HG03280 (cell line): ENCODE measurements around the gene SPNS3.

Source experiments
- ATAC-seq: cut with Tn5 transposase; IDR thresholded peaks from one replicate; pipeline ENCODE4 v1.9.1; 2021; ENCODE audit warnings: mild to moderate bottlenecking, moderate library complexity; ENCODE audit not compliant: unreplicated experiment

The SPNS3 gene

DNA sequence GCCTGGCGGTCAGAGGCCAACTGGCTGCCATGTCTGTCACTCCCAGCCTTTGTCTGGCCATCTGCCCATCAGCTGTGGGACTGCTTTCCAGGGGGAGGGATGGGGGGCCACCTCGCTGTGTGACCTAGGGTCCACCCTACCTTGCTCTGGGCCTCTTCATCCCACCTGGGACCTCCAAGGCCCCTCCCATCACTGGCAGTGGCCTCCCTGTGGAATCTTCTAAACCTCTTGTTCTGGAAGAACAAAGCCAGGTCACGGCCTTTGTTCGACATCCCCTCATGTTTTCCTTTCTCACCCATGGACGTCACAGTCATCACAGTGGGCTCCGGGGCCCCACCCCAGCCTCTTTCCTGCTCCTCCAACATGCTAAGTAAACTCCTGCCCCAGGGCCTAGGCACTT lies 88.9 kb downstream of the SPNS3 start:
- no peak for ATAC-seq

DNA sequence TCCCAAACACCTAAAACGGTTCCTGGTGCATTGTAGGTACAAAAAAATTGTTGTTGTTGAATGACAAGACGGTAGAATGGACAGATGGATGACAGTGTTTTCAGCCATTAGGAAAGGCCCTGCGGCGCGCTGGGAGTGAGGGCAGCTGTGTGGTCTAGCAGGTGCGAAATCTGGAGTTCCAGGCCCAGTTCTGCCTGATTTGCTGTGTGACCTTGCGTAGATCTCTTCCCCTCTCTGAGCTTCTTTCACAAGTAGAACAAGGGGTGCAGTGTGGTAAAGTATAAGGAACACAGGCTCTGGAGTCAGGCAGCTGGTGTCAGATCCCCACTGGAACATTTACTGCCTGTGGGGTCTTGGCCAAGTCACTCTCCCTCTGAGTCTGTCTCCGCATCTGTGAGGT lies 90.2 kb downstream of the SPNS3 start:
- ATAC-seq: no peak

DNA sequence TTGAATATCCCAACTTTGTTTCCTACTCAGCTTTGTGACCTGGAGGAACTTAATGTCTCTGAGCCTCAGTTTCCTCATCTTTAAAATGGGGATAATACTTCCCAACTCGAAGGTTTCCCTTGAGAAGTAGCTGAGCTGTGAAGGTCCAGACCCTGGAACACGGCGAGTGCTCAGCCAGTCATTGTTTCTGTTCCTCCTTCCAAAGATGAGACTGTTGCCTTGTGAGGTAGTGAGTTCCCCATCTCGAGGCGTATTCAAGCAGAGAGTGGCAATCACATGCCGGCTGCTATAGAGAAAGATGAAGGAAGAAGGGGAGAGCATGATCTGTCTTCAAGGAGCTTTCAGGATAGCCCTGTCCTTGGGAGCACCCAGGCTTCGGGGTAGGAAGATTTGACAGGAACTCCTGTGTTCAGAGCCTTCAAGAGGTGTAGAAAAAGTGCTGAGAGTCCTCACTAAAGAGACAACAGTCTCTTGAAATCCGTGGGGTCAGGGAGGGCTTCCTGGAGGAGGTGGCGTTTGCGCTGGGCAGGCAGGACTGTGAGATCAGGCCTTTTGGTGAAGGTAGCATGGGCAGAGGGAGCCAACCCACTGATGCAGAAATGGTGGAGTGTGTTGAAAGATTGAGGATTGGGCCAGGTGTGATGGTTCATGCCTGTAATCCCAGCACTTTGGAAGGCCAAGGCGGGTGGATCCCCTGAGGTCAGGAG lies 92.1 kb downstream of the SPNS3 start:
- no peak for ATAC-seq

DNA sequence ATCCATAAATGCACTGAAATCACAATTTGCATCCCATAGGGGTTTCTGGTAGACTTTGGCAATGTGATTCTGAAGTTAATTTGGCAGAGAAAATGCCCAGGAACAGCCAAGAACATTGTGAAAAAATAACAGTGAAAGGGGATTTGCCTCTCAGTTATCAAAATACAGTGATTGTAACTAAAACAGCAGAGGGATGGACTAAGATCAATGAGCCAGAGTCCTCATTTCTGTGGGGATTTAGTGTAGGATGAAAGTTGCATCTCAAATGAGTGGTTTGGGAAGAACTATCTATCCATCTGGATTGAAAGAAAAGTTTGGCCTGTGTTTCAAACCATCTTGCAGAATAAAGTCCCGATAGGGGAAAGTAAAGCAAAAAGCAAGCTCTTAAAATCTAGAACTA lies 93.4 kb downstream of the SPNS3 start:
- ATAC-seq: no peak

DNA sequence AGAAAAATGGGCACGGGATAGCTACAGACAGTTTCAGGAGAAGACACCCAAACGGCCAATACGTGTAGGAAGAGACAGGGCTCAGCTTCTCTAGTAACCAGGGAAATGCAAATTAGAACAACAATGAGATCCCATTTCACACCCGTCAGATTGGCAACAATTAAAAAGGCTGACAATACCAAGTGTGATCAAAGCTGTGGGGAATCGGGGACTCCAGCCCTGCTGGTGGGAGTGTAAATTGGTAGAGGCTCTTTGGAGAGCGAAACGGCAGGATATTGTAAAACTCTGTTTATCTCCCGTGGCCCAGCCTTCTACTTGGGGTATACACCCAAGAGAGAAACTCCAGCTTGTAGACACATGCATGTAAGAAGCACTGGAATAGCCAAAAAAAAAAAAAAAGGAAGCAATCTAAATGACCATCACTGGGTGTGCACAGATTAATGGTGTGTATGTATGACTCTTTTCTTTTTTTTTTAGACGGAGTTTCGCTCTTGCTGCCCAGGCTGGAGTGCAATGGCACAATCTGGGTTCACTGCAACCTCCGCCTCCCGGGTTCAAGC lies 93.9 kb downstream of the SPNS3 start:
- no peak for ATAC-seq

DNA sequence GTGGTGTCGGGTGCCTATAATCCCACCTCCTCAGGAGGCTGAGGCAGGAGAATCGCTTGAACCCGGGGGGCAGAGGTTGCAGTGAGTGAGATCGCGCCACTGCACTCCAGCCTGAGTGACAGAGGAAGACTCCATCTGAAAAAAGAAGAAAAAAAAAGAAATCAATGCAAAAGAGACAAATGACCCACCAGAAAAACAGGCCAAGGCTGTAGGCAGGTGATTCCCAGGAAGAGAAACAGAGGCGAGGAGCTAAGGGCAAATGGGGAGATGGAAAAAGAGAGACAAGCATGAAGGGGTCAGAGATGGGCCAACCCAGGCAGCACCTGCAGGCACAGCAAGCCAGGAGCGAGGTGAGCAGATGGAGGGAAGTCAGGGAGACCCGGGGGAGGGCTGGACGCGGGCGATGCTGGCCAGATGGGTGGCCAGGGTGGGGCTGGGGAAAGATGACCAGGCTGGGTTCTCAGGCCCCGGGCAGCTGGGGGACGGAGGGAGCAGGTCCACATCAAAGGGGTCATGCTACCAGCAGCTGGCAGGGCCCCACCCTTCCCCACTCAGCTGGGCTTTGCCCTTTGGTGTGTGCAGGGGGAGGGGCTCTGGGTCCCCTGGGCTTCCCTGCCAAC lies 95.9 kb downstream of the SPNS3 start:
- ATAC-seq: no peak

DNA sequence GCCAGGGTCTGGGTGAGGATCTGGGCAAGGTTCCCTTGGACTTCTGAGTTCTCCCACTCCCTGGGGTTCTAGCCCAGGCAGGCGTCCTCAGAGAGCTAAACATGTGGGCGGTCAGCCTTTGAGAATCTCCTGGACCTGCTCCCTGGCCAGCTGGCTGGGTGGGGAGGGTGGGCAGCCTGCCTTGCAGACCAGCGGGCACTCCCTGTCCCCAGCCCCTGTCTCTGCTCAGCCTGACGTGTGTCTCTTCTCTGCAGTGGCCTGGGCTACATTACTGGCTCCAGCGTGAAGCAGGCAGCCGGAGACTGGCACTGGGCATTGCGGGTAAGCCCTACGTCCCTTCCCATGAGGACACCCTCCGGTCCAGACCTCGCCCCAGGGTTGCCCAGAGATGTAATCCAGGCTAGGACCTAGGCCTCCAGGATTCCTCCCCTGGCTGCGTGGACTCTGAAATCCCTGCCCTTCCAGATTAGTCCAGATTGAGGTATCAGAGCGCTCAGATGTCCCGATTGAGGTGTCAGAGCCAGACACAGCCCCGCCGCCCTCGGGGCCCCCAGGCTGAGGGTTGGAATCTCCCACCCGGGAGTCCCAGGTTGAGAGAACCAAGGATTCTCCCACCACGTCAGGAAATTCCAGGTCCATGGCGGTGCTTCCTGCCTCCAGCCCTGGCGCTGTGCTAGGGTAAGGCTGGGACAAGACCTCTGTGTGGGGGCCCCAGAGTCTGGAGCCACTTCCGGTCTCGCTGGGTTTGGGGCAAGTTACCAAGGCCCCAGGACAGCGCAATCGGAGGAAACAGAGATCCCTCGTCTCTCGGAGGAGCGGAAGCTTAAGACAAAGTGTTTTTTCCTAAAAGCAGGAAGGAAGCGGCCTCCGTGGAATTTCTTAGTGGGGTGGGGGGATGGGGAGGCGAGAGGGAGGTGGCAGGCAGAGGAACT lies 97.3 kb downstream of the SPNS3 start:
- ATAC-seq: no peak

DNA sequence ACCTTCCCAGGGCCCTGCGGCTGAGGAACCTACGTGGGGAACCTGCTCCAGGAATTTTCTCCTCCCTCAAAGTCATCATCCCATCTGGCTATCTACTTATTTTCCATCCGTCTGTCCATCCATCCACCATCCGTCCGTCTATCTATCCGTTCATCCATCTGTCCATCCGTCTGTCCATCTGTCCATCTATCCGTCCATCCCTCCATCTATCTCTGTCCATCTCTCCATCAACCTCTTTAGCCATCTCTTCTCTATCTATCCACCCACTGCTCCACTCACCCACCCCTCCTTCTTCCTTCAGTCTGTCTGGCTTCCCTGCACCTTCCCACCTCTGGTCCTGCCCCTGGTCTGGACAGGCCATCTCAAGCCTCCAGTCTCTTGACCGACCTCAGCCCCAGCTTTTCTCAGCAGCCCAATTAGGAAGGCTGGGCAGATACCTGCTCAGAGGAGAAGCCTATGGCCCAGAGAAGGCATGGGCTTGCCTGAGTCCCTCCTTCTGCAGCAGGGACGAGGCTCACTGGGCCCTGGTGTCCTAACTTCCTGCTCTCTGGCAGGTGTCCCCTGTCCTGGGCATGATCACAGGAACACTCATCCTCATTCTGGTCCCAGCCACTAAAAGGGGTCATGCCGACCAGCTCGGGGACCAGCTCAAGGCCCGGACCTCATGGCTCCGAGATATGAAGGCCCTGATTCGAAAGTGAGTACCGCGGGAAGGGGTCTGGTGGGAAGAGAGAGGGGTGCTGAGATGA lies 98.4 kb downstream of the SPNS3 start:
- no peak for ATAC-seq

DNA sequence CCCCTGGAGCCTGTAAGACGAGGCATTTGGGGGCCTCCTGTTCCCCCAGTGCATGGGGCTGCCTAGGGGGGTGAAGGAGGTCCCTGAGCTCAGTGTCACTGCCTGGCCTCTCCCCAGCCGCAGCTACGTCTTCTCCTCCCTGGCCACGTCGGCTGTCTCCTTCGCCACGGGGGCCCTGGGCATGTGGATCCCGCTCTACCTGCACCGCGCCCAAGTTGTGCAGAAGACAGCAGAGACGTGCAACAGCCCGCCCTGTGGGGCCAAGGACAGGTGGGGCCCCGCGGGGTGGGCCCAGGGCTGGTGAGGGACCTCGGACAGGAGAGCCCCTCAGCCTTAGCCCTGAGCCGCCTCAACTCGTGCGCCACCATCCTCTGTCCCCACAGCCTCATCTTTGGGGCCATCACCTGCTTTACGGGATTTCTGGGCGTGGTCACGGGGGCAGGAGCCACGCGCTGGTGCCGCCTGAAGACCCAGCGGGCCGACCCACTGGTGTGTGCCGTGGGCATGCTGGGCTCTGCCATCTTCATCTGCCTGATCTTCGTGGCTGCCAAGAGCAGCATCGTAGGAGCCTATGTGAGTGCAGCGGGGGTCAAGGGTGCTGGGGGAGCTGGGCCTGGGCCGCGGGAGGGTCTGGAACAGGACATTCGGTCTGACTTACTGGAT lies 99.3 kb downstream of the SPNS3 start:
- ATAC-seq: no peak

DNA sequence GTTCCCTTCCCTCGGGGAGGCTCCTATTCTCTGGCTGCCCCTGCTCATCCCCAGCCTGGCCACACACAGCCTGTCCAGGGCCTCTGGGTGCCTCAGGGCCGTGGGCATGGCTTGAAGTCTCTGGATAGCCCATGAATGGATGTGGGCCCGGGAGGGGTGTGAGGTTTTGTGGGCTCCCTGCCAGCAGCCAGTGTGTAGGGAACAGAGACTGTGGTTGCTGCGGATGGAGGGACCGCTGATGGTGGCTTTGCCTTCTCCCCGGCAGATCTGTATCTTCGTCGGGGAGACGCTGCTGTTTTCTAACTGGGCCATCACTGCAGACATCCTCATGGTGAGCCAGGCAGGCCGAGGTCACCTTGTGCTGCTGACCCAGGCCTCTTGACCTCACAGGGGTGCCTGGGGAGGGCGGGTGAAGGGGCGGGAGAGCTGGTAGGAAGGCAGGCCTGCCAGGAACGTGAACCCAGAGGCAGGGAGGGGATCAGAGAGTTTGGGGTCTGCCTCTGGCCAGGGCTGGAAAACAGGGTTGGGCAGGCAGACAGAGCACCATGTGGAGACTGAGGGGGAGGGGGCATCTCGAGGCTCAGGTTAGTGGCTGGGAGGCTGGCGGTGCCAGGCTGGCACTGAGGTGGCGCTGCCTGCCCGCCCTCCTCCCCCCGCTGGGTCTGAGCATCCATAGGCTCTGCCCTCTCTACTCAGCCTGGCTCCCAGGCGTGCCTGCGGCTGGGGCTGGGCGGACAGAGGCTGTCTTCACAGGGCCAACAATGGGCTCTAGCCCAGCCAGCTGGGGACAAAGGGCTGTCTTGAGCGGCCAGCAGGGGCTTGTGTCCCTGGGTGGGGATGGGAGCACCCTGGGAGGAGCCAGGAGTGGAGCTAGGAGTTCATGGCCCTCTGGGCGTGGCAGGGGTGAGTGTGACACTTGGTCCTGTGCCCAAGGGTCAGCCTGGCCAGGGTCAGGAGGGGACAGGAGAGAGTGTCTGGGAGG lies 100.1 kb downstream of the SPNS3 start:
- ATAC-seq: no peak

DNA sequence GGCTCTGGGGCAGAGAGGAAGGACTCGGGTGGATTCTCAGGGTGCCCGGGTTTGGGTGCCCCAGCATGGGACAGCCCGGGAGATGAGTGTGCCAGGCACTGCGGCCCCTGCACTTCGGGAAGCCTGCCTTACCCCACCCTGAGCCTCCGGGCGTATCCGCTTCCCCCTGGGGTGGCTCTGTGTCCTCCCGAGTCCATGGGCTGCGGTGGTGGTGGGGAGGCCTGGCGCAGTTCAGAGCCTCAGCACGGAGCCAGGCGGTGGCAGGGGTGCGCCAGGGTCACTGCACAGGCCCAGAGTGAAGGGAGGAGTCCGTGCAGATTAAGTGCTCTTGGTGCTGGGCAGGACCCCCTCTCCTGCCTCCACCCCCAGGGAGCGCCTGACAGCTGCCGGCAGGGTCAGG lies 100.8 kb downstream of the SPNS3 start:
- ATAC-seq: no peak

DNA sequence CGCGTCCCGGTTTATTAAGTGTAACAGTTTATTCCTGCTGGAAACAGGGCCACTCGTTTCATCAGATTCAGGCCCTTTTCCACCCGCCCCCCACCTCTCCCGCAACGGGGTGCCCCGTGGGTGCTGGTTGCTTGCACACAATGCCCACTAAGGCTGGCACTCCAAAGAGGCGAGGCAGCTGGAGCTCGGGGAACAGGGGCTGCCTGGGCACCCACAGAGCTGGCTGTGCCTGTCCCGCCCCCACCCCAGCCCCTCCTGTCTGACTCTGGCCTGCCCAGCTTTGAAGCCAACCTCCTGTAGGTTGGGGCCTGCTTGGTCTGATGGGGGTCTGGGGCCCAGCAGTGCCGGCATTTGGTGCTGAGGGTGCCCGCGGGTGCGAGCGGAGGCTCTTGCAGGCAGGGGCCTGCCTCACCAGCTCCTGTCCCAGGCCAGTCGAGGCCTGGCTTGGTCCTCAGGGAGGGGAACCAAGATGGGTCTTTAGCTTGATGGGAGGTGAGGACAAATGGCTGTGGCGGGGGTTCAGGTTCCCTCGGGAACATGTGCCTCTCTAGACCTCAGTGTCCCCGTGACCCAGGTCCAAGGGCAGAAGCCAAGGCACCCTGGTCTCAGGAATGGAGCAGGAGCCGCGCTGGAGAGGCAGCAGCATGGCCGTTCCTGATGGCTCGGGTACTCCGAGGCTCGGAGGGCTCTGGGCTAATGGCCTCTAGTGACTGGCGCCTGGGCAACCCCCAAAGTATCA lies 101.4 kb downstream of the SPNS3 start:
- no peak for ATAC-seq

DNA sequence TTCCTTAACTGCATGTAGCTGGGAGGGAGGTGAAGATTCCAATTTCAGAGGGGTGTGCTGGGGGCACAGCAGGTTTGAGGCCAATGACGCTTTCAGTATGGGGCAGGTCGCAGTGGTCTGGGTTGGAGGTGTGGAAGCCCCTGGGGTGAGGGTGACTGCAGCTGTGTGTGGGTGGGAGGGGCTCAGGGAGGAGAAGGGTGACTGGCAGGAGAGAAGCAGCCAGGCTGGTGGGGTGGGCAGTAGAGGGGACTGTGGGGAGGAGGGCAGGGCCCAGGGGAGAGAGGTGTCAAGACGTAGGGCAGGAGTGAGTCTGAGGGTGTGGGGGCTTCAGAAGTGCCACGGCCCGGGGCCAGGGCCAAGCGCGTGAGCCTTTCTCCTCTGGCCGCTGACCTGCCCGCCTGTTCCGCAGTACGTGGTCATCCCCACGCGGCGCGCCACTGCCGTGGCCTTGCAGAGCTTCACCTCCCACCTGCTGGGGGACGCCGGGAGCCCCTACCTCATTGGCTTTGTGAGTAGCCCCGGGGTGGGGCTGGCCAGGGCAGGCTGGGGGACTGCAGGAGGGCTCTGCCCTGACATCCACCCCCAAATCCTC lies 102.0 kb downstream of the SPNS3 start:
- no peak for ATAC-seq

DNA sequence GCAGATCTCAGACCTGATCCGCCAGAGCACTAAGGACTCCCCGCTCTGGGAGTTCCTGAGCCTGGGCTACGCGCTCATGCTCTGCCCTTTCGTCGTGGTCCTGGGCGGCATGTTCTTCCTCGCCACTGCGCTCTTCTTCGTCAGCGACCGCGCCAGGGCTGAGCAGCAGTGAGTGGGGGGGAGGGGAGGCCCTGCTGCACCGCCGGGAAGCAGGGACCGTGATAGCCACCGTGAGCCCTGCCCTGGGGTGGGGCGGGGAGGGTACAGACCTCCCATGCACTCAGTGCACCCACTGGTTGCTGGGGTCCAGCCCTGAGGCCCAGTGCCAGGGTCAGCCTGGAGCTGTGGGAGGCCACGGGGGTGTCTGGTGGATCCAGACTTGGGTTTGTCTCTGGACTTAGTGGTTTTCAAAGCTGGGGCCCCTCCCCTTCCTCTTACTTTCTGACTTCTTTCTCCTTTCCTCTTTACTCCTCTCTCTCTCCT lies 102.6 kb downstream of the SPNS3 start:
- no peak for ATAC-seq

DNA sequence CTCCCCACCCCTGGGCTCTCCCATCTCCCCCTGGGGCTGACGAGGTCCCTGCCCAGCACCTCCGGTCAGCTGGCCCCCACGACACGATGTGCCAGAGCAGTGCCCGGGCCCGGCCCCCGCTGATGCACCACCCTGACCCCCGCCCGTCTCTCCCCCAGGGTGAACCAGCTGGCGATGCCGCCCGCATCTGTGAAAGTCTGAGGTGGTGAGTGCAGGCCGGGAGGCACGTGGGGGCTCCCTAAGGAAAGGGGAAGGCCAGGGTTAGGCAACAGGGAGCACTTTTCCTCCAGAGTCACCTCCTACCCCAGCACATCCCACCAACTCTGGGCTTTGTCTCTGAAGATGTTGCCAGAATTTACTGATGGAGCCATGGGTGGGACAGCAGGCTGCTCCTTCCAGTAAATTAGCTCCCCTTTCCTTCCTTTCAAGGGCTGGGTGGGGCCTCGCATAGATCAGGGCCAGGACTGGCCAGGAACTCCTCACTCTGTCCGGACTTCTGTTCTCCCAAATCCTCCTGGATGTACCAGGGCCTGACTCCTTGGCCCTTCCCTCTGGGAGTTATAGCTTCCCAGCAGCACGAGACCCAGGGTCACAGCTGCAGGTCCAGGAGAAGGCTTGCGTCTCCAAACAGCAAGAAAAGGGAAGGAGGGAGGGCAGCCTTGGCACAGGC lies 103.1 kb downstream of the SPNS3 start:
- ATAC-seq: no peak
